Astrocyte (in vitro differentiated cells and primary cell): ENCODE data around the gene CLCF1. TPM values are rescaled to one million over a fixed set of nuclear protein-coding genes. Genes with fewer than 3 reads are reported as not detected.
A peak's percentile ranks its signal among the peaks of the same experiment; 100 is the strongest.

ENCODE experiments used
- DNase-seq: peaks from one replicate; pipeline ENCODE4 v3.0.0-alpha.2; 2010; ENCODE audit warnings: low read depth
- FAIRE-seq: peaks from 2 replicates; lab custom pipeline; 2011; peaks lifted over from hg19 to GRCh38; lab: Jason Lieb, UNC
- H2AFZ ChIP-seq: 2 replicates; pipeline ENCODE4 v1.6.0; 2012; ENCODE audit warnings: low read depth, low read length, inconsistent platforms
- H3K27ac ChIP-seq: 2 replicates; pipeline ENCODE4 v1.5.1; 2011; ENCODE audit warnings: low read depth, low read length, inconsistent platforms
- H3K27me3 ChIP-seq: 2 replicates; pipeline ENCODE4 v1.6.0; 2011; ENCODE audit warnings: low read length, inconsistent platforms; ENCODE audit not compliant: insufficient read depth
- H3K36me3 ChIP-seq: 2 replicates; pipeline ENCODE4 v1.5.1; 2011; ENCODE audit warnings: low read length, inconsistent platforms; ENCODE audit not compliant: insufficient read depth
- H3K4me1 ChIP-seq: 2 replicates; pipeline ENCODE4 v1.5.1; 2011; ENCODE audit warnings: low read length, inconsistent platforms; ENCODE audit not compliant: insufficient read depth
- H3K4me2 ChIP-seq: 2 replicates; pipeline ENCODE4 v1.6.0; 2012; ENCODE audit warnings: low read length, inconsistent platforms
- H3K4me3 ChIP-seq: 2 replicates; pipeline ENCODE4 v1.5.1; 2011; ENCODE audit warnings: low read depth, mild to moderate bottlenecking, low read length, inconsistent platforms; ENCODE audit not compliant: insufficient read depth
- H3K79me2 ChIP-seq: 2 replicates; pipeline ENCODE4 v1.6.0; 2012; ENCODE audit warnings: mild to moderate bottlenecking, low read length, inconsistent platforms; ENCODE audit not compliant: insufficient read depth
- H3K9ac ChIP-seq: 2 replicates; pipeline ENCODE4 v1.6.0; 2012; ENCODE audit warnings: mild to moderate bottlenecking, low read length, inconsistent platforms
- H3K9me3 ChIP-seq: 2 replicates; pipeline ENCODE4 v1.5.1; 2012; ENCODE audit warnings: low read depth, mild to moderate bottlenecking, low read length, inconsistent platforms; ENCODE audit not compliant: insufficient read depth
- H4K20me1 ChIP-seq: 2 replicates; pipeline ENCODE4 v1.6.0; 2012; ENCODE audit warnings: low read length, inconsistent platforms; ENCODE audit not compliant: insufficient read depth
- H3K27ac Mint-ChIP-seq: one replicate; pipeline ENCODE4 v1.8.0; 2021; ENCODE audit warnings: mild to moderate bottlenecking, mixed read lengths; ENCODE audit not compliant: unreplicated experiment
- H3K27me3 Mint-ChIP-seq: one replicate; pipeline ENCODE4 v1.8.0; 2021; ENCODE audit warnings: low read depth, mixed read lengths; ENCODE audit not compliant: unreplicated experiment
- H3K36me3 Mint-ChIP-seq: one replicate; pipeline ENCODE4 v1.8.0; 2021; ENCODE audit warnings: low read depth, mixed read lengths; ENCODE audit not compliant: unreplicated experiment
- H3K4me1 Mint-ChIP-seq: one replicate; pipeline ENCODE4 v1.8.0; 2021; ENCODE audit warnings: low read depth, mixed read lengths; ENCODE audit not compliant: unreplicated experiment
- H3K4me3 Mint-ChIP-seq: one replicate; pipeline ENCODE4 v1.8.0; 2021; ENCODE audit warnings: mild to moderate bottlenecking, moderate library complexity, mixed read lengths; ENCODE audit not compliant: unreplicated experiment
- H3K9me3 Mint-ChIP-seq: one replicate; pipeline ENCODE4 v1.8.0; 2021; ENCODE audit warnings: mild to moderate bottlenecking, mixed read lengths; ENCODE audit not compliant: unreplicated experiment
- CTCF ChIP-seq: IDR thresholded peaks from 2 replicates; pipeline ENCODE4 v1.5.1; 2011; ENCODE audit warnings: low read depth, mild to moderate bottlenecking, inconsistent platforms, low read length, moderate library complexity; ENCODE audit not compliant: insufficient read depth
- EZH2 ChIP-seq: IDR thresholded peaks from 2 replicates; pipeline ENCODE4 v1.6.1; 2012; ENCODE audit warnings: mild to moderate bottlenecking, low read length, inconsistent platforms; ENCODE audit not compliant: insufficient read depth
- total RNA-seq: library from RNA; stranded (reverse); gene quantifications from 2 replicates; pipeline ENCODE4 v1.2.1, GENCODE V29; 2021

CLCF1 gene
- total RNA-seq, 1 donor from 2014 or later = 17.6 TPM

- Histone ChIP-seq H3K4me1 (peaks cover 8% of the 10 kb centered on the region), H4K20me1 (no peaks in the 10 kb centered on the region), H3K27ac (no peak within 1 kb of the TSS), H3K4me3 (peak within 1 kb of the TSS; percentile 23), H3K4me2 (peak within 1 kb of the TSS; percentile 50), H3K79me2 (no peaks in the 10 kb centered on the region), H3K9me3 (no peaks in the 10 kb centered on the region), H3K36me3 (no peaks in the 10 kb centered on the region), H3K27me3 (peaks cover 15% of the 10 kb centered on the region), H2AFZ (peak within 1 kb of the TSS; percentile 47), H3K9ac (no peak within 1 kb of the TSS)
- Mint-ChIP-seq H3K36me3 (peaks cover 2% of the 10 kb centered on the region), H3K9me3 (no peaks in the 10 kb centered on the region), H3K4me1 (peaks cover 4% of the 10 kb centered on the region), H3K4me3 (peak within 1 kb of the TSS; percentile 52), H3K27me3 (peaks cover 27% of the 10 kb centered on the region), H3K27ac (no peak within 1 kb of the TSS)
- FAIRE-seq = no peak
- DNase-seq = no peak
- TF ChIP-seq EZH2 (no peak), CTCF (no peak)
Observed at GRCh38 chr11:67415501-67416304, 42.3 kb upstream of the CLCF1 start, which contains the start of gene CARNS1. Gene CARNS1 (plus strand): TSS chr11:67415678. CDS start chr11:67416200, 522 bp downstream.

GRCh38 chr11:67413266-67413849, 40.0 kb upstream of the CLCF1 start:
- no peak for TF ChIP-seq EZH2
- TF ChIP-seq CTCF = no peak
- no peak overlapping the region for H3K9ac ChIP-seq
- H3K4me1 ChIP-seq = peaks cover 4% of the 10 kb centered on the region
- H3K36me3 ChIP-seq = no peaks in the 10 kb centered on the region
- DNase-seq (no peak), FAIRE-seq (no peak)
- H4K20me1 ChIP-seq = no peaks in the 10 kb centered on the region
- no peak overlapping the region for H3K4me2 ChIP-seq
- peaks cover 28% of the 10 kb centered on the region for H3K27me3 Mint-ChIP-seq
- H3K9me3 Mint-ChIP-seq = no peaks in the 10 kb centered on the region
- H3K9me3 ChIP-seq = no peaks in the 10 kb centered on the region
- peaks cover 21% of the 10 kb centered on the region for H3K27me3 ChIP-seq
- no peak overlapping the region for H2AFZ ChIP-seq
- H3K79me2 ChIP-seq = no peaks in the 10 kb centered on the region
- H3K36me3 Mint-ChIP-seq = peaks cover 2% of the 10 kb centered on the region
- peaks cover 4% of the 10 kb centered on the region for H3K4me1 Mint-ChIP-seq
- H3K27ac Mint-ChIP-seq = no peak overlapping the region
- no peak overlapping the region for H3K4me3 ChIP-seq
- no peak overlapping the region for H3K27ac ChIP-seq
- H3K4me3 Mint-ChIP-seq = peak overlapping the region; percentile 20
